Caco-2 (cell line): Measurements from ENCODE around the gene MUC5AC. TPM values are rescaled to one million over a fixed set of nuclear protein-coding genes. Genes with fewer than 3 reads are reported as not detected.

Experiments used
- BruUV-seq: library from RNA; stranded (reverse); fragments of 400-500 nt; replicated peaks from 2 replicates; lab custom pipeline; 2021; lab: Mats Ljungman, UMichigan
- CTCF ChIA-PET: fragments of 300-600 bp; sonication (Branson Sonifier 250); formaldehyde crosslinking; loops from one replicate; lab custom pipeline; 2022; ENCODE audit warnings: antibody characterized with exemption; lab: Charles Lee
- POLR2A ChIA-PET: fragments of 300-600 bp; sonication (Branson Sonifier 250); formaldehyde crosslinking; loops from one replicate; lab custom pipeline; 2022; ENCODE audit warnings: antibody characterized with exemption; lab: Charles Lee
- DNase-seq, 2 experiments: peaks; one replicate each; pipeline versions ENCODE4 v3.0.0 to v3.0.0-alpha.2; 2020 to 2022
- H3K27me3 ChIP-seq: replicated peaks from 2 replicates; pipeline ENCODE4 v1.6.0; 2011; ENCODE audit warnings: low read length; ENCODE audit not compliant: control insufficient read depth, insufficient read depth
- H3K36me3 ChIP-seq: 2 replicates; pipeline ENCODE4 v1.5.1; 2011; ENCODE audit warnings: low read length; ENCODE audit not compliant: control insufficient read depth, insufficient read depth
- H3K4me1 ChIP-seq: fragments of 250-450 bp; sonication (Bioruptor Pico); 2 replicates; pipeline ENCODE4 v1.5.1; 2020; ENCODE audit warnings: mild to moderate bottlenecking
- H3K4me3 ChIP-seq: 2 replicates; pipeline ENCODE4 v1.5.1; 2011; ENCODE audit warnings: low read depth, mild to moderate bottlenecking, control low read depth, low read length
- H3K9me3 ChIP-seq: fragments of 250-450 bp; sonication (Bioruptor Pico); 2 replicates; pipeline ENCODE4 v1.5.1; 2020; ENCODE audit warnings: mild to moderate bottlenecking, moderate library complexity
- H3K27ac Mint-ChIP-seq: one replicate; pipeline ENCODE4 v1.8.0; 2022; ENCODE audit warnings: mixed read lengths; ENCODE audit not compliant: unreplicated experiment
- H3K27me3 Mint-ChIP-seq: one replicate; pipeline ENCODE4 v1.8.0; 2022; ENCODE audit warnings: mixed read lengths; ENCODE audit not compliant: insufficient read depth, unreplicated experiment
- H3K36me3 Mint-ChIP-seq: one replicate; pipeline ENCODE4 v1.8.0; 2022; ENCODE audit warnings: mild to moderate bottlenecking, mixed read lengths; ENCODE audit not compliant: insufficient read depth, unreplicated experiment
- H3K4me1 Mint-ChIP-seq: one replicate; pipeline ENCODE4 v1.8.0; 2022; ENCODE audit warnings: low read depth, mixed read lengths; ENCODE audit not compliant: unreplicated experiment
- H3K4me3 Mint-ChIP-seq: one replicate; pipeline ENCODE4 v1.8.0; 2022; ENCODE audit warnings: mild to moderate bottlenecking, moderate library complexity, mixed read lengths; ENCODE audit not compliant: unreplicated experiment
- H3K9me3 Mint-ChIP-seq: one replicate; pipeline ENCODE4 v1.8.0; 2022; ENCODE audit warnings: mixed read lengths; ENCODE audit not compliant: unreplicated experiment
- intact Hi-C: fragments of 100-400 bp; cut with micrococcal nuclease; formaldehyde crosslinking; loops from one replicate; pipeline ENCODE4 v1.10.0; 2022; ENCODE audit not compliant: unreplicated experiment
- total RNA-seq: library from RNA; stranded (reverse); gene quantifications from 2 replicates; pipeline ENCODE4 v1.2.3, GENCODE V29; 2022
- TF ChIP-seq, protein P1 (sequence below), 2 experiments: fragments of 200-600 bp in 1 of 2; IDR thresholded peaks; 1 replicate in 1 of 2; 2 replicates in 1 of 2; pipeline versions ENCODE4 v1.5.1 to v1.8.0; 2011 to 2022; ENCODE audit warnings: antibody characterized with exemption in 1 of 2, control low read depth in 1 of 2, inconsistent platforms in 1 of 2, low read depth in 1 of 2, low read length in 1 of 2, mild to moderate bottlenecking in 1 of 2, moderate library complexity in 1 of 2; ENCODE audit not compliant: insufficient read depth in 1 of 2, severe bottlenecking in 1 of 2, unreplicated experiment in 1 of 2

MUC5AC gene
- total RNA-seq, 1 experiment from 2014 or later = 0.25 TPM

DNA sequence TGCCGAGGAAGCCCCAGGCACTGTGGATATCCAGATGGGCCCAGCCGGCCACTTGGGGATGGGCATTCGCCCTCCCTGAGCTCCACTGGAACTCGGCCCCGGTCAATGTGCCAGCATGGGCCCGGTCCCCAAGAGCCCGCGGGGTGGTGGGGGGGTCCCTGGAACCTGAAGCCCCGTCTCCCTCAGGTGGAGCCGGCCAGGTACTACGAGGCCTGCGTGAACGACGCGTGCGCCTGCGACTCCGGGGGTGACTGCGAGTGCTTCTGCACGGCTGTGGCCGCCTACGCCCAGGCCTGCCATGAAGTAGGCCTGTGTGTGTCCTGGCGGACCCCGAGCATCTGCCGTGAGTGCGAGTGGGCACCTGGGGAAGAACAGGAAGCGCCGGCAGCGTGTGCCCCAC lies 21.2 kb downstream of the MUC5AC start:
- DNase-seq = no peak
- ChIA-PET CTCF (no interaction called here), POLR2A (no interaction called here)
- no TSS peak for BruUV-seq
- Histone ChIP-seq H3K9me3 (no peaks in the 10 kb centered on the region), H3K4me3 (no peak overlapping the region), H3K27me3 (no peaks in the 10 kb centered on the region), H3K4me1 (no peaks in the 10 kb centered on the region), H3K36me3 (no peaks in the 10 kb centered on the region)
- Mint-ChIP-seq H3K4me1 (no peaks in the 10 kb centered on the region), H3K27me3 (no peaks in the 10 kb centered on the region), H3K36me3 (no peaks in the 10 kb centered on the region), H3K9me3 (peaks cover 11% of the 10 kb centered on the region), H3K27ac (no peak overlapping the region), H3K4me3 (no peak overlapping the region)
- TF ChIP-seq, protein P1, sequence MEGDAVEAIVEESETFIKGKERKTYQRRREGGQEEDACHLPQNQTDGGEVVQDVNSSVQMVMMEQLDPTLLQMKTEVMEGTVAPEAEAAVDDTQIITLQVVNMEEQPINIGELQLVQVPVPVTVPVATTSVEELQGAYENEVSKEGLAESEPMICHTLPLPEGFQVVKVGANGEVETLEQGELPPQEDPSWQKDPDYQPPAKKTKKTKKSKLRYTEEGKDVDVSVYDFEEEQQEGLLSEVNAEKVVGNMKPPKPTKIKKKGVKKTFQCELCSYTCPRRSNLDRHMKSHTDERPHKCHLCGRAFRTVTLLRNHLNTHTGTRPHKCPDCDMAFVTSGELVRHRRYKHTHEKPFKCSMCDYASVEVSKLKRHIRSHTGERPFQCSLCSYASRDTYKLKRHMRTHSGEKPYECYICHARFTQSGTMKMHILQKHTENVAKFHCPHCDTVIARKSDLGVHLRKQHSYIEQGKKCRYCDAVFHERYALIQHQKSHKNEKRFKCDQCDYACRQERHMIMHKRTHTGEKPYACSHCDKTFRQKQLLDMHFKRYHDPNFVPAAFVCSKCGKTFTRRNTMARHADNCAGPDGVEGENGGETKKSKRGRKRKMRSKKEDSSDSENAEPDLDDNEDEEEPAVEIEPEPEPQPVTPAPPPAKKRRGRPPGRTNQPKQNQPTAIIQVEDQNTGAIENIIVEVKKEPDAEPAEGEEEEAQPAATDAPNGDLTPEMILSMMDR (IDR thresholded peaks at IDR 0.05; ENCODE audit: insufficient read depth in 1 of 2, low read depth in 1 of 2, low read length in 1 of 2, severe bottlenecking in 1 of 2, unreplicated experiment in 1 of 2) = no peak
- intact Hi-C loops = no loop called here

GRCh38 chr11:1179641-1180040 lies 21.9 kb downstream of the MUC5AC start:
- no peaks in the 10 kb centered on the region for H3K9me3 ChIP-seq

DNA sequence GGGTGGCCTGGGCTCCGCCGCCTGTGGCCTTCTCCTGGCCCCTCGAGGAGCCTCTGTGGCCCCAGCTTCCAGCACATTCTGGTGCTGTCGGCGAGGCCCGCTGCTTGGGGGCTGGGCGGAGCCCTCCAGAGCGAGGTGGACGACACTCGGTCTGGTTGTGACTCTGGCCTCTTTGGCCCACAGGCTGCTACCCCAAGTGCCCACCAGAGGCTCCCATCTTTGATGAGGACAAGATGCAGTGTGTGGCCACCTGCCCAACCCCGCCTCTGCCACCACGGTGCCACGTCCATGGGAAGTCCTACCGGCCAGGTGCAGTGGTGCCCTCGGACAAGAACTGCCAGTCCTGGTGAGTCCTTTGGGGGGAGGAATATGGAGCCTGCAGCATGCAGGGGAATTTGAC lies 22.4 kb downstream of the MUC5AC start:
- Histone ChIP-seq H3K4me1 (no peaks in the 10 kb centered on the region), H3K36me3 (no peaks in the 10 kb centered on the region), H3K9me3 (no peaks in the 10 kb centered on the region), H3K27me3 (no peaks in the 10 kb centered on the region), H3K4me3 (no peak overlapping the region)
- POLR2A ChIA-PET = no interaction called here
- Mint-ChIP-seq H3K4me1 (no peaks in the 10 kb centered on the region), H3K9me3 (peaks cover 10% of the 10 kb centered on the region), H3K36me3 (no peaks in the 10 kb centered on the region), H3K4me3 (no peak overlapping the region), H3K27me3 (no peaks in the 10 kb centered on the region), H3K27ac (no peak overlapping the region)
- intact Hi-C loops = no loop called here
- CTCF ChIA-PET = no interaction called here
- BruUV-seq = no TSS peak
- TF ChIP-seq, protein P1 (IDR thresholded peaks at IDR 0.05; ENCODE audit: insufficient read depth in 1 of 2, low read depth in 1 of 2, low read length in 1 of 2, severe bottlenecking in 1 of 2, unreplicated experiment in 1 of 2) = no peak
- DNase-seq = no peak

More at GRCh38 chr11:1179641-1180040, 21.9 kb downstream of the MUC5AC start:
- Mint-ChIP-seq H3K4me3 (no peak overlapping the region), H3K36me3 (no peaks in the 10 kb centered on the region), H3K27ac (no peak overlapping the region), H3K9me3 (peaks cover 11% of the 10 kb centered on the region), H3K27me3 (no peaks in the 10 kb centered on the region), H3K4me1 (no peaks in the 10 kb centered on the region)
- TF ChIP-seq, protein P1 (IDR thresholded peaks at IDR 0.05; ENCODE audit: insufficient read depth in 1 of 2, low read depth in 1 of 2, low read length in 1 of 2, severe bottlenecking in 1 of 2, unreplicated experiment in 1 of 2) = no peak
- H3K4me1 ChIP-seq = no peaks in the 10 kb centered on the region
- POLR2A ChIA-PET = no interaction called here
- H3K36me3 ChIP-seq = no peaks in the 10 kb centered on the region
- H3K4me3 ChIP-seq = no peak overlapping the region
- DNase-seq = no peak
- BruUV-seq = no TSS peak
- no peaks in the 10 kb centered on the region for H3K27me3 ChIP-seq
- intact Hi-C loops = no loop called here
- CTCF ChIA-PET = no interaction called here
